Skeletal muscle satellite cell (primary cell): ENCODE data around the gene MTHFD1.

Experiments
- H3K27me3 ChIP-seq: 2 replicates; pipeline ENCODE4 v1.7.0; 2013; ENCODE audit warnings: low read length; ENCODE audit not compliant: control insufficient read depth, insufficient read depth
- H3K36me3 ChIP-seq: 2 replicates; pipeline ENCODE4 v1.7.0; 2013; ENCODE audit warnings: mild to moderate bottlenecking, control low read depth, low read length; ENCODE audit not compliant: insufficient read depth
- H3K4me1 ChIP-seq: 2 replicates; pipeline ENCODE4 v1.7.0; 2013; ENCODE audit warnings: low read length; ENCODE audit not compliant: control insufficient read depth, insufficient read depth
- H3K4me2 ChIP-seq: 2 replicates; pipeline ENCODE4 v1.7.0; 2013; ENCODE audit warnings: mild to moderate bottlenecking, low read length
- H3K4me3 ChIP-seq: 2 replicates; pipeline ENCODE4 v1.7.0; 2013; ENCODE audit warnings: low read length
- H3K9ac ChIP-seq: 2 replicates; pipeline ENCODE4 v1.7.0; 2013; ENCODE audit warnings: mild to moderate bottlenecking, low read depth, low read length, moderate library complexity
- H3K9me3 ChIP-seq: replicated peaks from 2 replicates; pipeline ENCODE4 v1.7.0; 2013; ENCODE audit warnings: mild to moderate bottlenecking, control low read depth, low read length

The MTHFD1 gene

GRCh38 chr14:64459405-64460136, 71.4 kb downstream of the MTHFD1 start:
- no peaks in the 10 kb centered on the region for H3K27me3 ChIP-seq
- H3K4me3 ChIP-seq = no peak overlapping the region
- H3K4me1 ChIP-seq = peaks cover under 1% of the 10 kb centered on the region
- peaks cover 39% of the 10 kb centered on the region for H3K36me3 ChIP-seq
- H3K9ac ChIP-seq = no peak overlapping the region
- no peaks in the 10 kb centered on the region for H3K9me3 ChIP-seq
- H3K4me2 ChIP-seq = no peak overlapping the region

GRCh38 chr14:64461221-64461620, 73.1 kb downstream of the MTHFD1 start:
- Histone ChIP-seq H3K9ac (no peak overlapping the region), H3K4me3 (no peak overlapping the region), H3K36me3 (peaks cover 25% of the 10 kb centered on the region), H3K4me2 (no peak overlapping the region), H3K27me3 (no peaks in the 10 kb centered on the region), H3K4me1 (peaks cover 8% of the 10 kb centered on the region), H3K9me3 (no peaks in the 10 kb centered on the region)

- Histone ChIP-seq H3K9me3 (no peaks in the 10 kb centered on the region), H3K4me3 (no peak overlapping the region), H3K27me3 (no peaks in the 10 kb centered on the region), H3K36me3 (peaks cover 19% of the 10 kb centered on the region), H3K4me1 (peaks cover 9% of the 10 kb centered on the region), H3K4me2 (no peak overlapping the region), H3K9ac (no peak overlapping the region)
These were observed 75.0 kb downstream of the MTHFD1 start for GRCh38 chr14:64463195-64463594.

GRCh38 chr14:64463873-64464272, 75.7 kb downstream of the MTHFD1 start:
- Histone ChIP-seq H3K4me2 (no peak overlapping the region), H3K4me1 (peaks cover 9% of the 10 kb centered on the region), H3K9me3 (no peaks in the 10 kb centered on the region), H3K4me3 (no peak overlapping the region), H3K27me3 (no peaks in the 10 kb centered on the region), H3K36me3 (peaks cover 13% of the 10 kb centered on the region), H3K9ac (no peak overlapping the region)

- H3K9ac ChIP-seq = peak overlapping the region; percentile 50
- no peaks in the 10 kb centered on the region for H3K27me3 ChIP-seq
- peak overlapping the region; percentile 90 for H3K4me2 ChIP-seq
- H3K9me3 ChIP-seq = no peaks in the 10 kb centered on the region
- peak overlapping the region; percentile 71 for H3K4me3 ChIP-seq
- peaks cover 9% of the 10 kb centered on the region for H3K4me1 ChIP-seq
- peaks cover 5% of the 10 kb centered on the region for H3K36me3 ChIP-seq
These were observed 76.5 kb downstream of the MTHFD1 start for GRCh38 chr14:64464651-64465050.

- Histone ChIP-seq H3K9me3 (no peaks in the 10 kb centered on the region), H3K4me1 (peaks cover 9% of the 10 kb centered on the region), H3K36me3 (no peaks in the 10 kb centered on the region), H3K9ac (peak within 1 kb of the TSS; percentile 50), H3K4me3 (peak within 1 kb of the TSS; percentile 71), H3K4me2 (peak within 1 kb of the TSS; percentile 90), H3K27me3 (no peaks in the 10 kb centered on the region)
These were observed 77.2 kb downstream of the MTHFD1 start, which contains the start of gene AKAP5 for GRCh38 chr14:64465191-64465822. Gene AKAP5, plus strand, starts transcription at chr14:64465499. Its CDS starts 2,896 bp downstream, at chr14:64468395.

- H3K36me3 ChIP-seq = no peaks in the 10 kb centered on the region
- peak overlapping the region; percentile 50 for H3K9ac ChIP-seq
- H3K9me3 ChIP-seq = no peaks in the 10 kb centered on the region
- H3K27me3 ChIP-seq = no peaks in the 10 kb centered on the region
- peak overlapping the region; percentile 71 for H3K4me3 ChIP-seq
- peaks cover 9% of the 10 kb centered on the region for H3K4me1 ChIP-seq
- H3K4me2 ChIP-seq = peak overlapping the region; percentile 90
These were observed 77.8 kb downstream of the MTHFD1 start for GRCh38 chr14:64465831-64466554.

GRCh38 chr14:64467101-64467500, 78.9 kb downstream of the MTHFD1 start:
- Histone ChIP-seq H3K4me1 (peaks cover 9% of the 10 kb centered on the region), H3K9ac (no peak overlapping the region), H3K36me3 (no peaks in the 10 kb centered on the region), H3K9me3 (no peaks in the 10 kb centered on the region), H3K4me3 (no peak overlapping the region), H3K27me3 (no peaks in the 10 kb centered on the region), H3K4me2 (no peak overlapping the region)

GRCh38 chr14:64467566-64467965, 79.4 kb downstream of the MTHFD1 start:
- H3K9me3 ChIP-seq = no peaks in the 10 kb centered on the region
- no peaks in the 10 kb centered on the region for H3K27me3 ChIP-seq
- no peak overlapping the region for H3K4me2 ChIP-seq
- H3K4me3 ChIP-seq = no peak overlapping the region
- H3K4me1 ChIP-seq = peaks cover 9% of the 10 kb centered on the region
- H3K36me3 ChIP-seq = no peaks in the 10 kb centered on the region
- no peak overlapping the region for H3K9ac ChIP-seq

- H3K4me3 ChIP-seq = no peak overlapping the region
- H3K4me2 ChIP-seq = no peak overlapping the region
- no peaks in the 10 kb centered on the region for H3K36me3 ChIP-seq
- H3K9me3 ChIP-seq = no peaks in the 10 kb centered on the region
- peaks cover 9% of the 10 kb centered on the region for H3K4me1 ChIP-seq
- no peak overlapping the region for H3K9ac ChIP-seq
- no peaks in the 10 kb centered on the region for H3K27me3 ChIP-seq
These were observed 80.3 kb downstream of the MTHFD1 start for GRCh38 chr14:64468451-64468850.

GRCh38 chr14:64474041-64474440, 85.9 kb downstream of the MTHFD1 start:
- H3K4me2 ChIP-seq = no peak overlapping the region
- H3K4me1 ChIP-seq = no peaks in the 10 kb centered on the region
- no peaks in the 10 kb centered on the region for H3K27me3 ChIP-seq
- H3K9ac ChIP-seq = no peak overlapping the region
- H3K9me3 ChIP-seq = no peaks in the 10 kb centered on the region
- H3K36me3 ChIP-seq = no peaks in the 10 kb centered on the region
- no peak overlapping the region for H3K4me3 ChIP-seq
